ENCODE data around the gene SASH1. TPM values are rescaled to one million over a fixed set of nuclear protein-coding genes. Genes with fewer than 3 reads are reported as not detected.

The SASH1 gene
- total RNA-seq, 1 experiment from 2014 or later: 11.7 TPM

DNA sequence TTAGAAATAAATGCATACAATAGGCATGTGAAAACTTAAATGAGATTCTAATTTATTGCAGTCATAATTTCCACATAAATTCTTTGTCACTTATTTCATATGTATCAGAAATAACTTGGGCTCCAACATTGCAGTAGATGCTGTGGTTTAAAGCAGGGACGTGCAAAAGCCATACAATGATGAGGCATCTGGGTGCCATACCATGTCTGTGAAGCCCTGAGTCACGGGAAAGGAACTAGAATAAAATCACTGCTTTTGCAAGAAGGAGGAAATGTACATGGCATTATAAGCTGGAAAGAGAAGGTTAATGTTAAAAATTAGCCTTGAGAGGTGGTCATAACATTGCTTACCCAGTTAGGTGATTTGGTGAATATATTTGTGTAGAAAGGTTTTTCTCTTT lies 180.4 kb downstream of the SASH1 start:
- CTCF ChIA-PET: no interaction called here
- POLR2A ChIA-PET: no interaction called here
- no peaks in the 10 kb centered on the region for H3K27me3 ChIP-seq (ENCODE audit: insufficient read depth, low read length)
- no peaks in the 10 kb centered on the region for H4K20me1 ChIP-seq (ENCODE audit: insufficient read depth)
- no TSS peak for BruUV-seq (replicated peaks)
- no peaks in the 10 kb centered on the region for H3K9me3 ChIP-seq (ENCODE audit: control insufficient read depth in 1 of 2, insufficient read depth in 1 of 2, low read depth in 1 of 2, low read length in 2 of 2)
- H2AFZ ChIP-seq (ENCODE audit: low read depth, low read length, poor library complexity, severe bottlenecking): no peak overlapping the region
- no peak for DNase-seq (ENCODE audit: low read depth, low spot score)
- H3K4me1 ChIP-seq (ENCODE audit: control insufficient read depth in 1 of 2, insufficient read depth in 2 of 2, low read length in 2 of 2): no peaks in the 10 kb centered on the region
- H3K4me2 ChIP-seq (ENCODE audit: low read length): no peak overlapping the region
- no peak for TF ChIP-seq CEBPB (IDR thresholded peaks at IDR 0.05; ENCODE audit: low read depth)
- no peak for TF ChIP-seq EGR1 (IDR thresholded peaks at IDR 0.05; ENCODE audit: low read depth)
- no peak for TF ChIP-seq ZFX (IDR thresholded peaks at IDR 0.05)
- no peak for TF ChIP-seq POLR2AphosphoS5 (IDR thresholded peaks at IDR 0.05; ENCODE audit: low read depth, low read length)
- TF ChIP-seq TCF7L2 (IDR thresholded peaks at IDR 0.05; ENCODE audit: borderline replicate concordance, extremely low read depth, insufficient read depth, insufficient read length): no peak
- TF ChIP-seq, protein P1, sequence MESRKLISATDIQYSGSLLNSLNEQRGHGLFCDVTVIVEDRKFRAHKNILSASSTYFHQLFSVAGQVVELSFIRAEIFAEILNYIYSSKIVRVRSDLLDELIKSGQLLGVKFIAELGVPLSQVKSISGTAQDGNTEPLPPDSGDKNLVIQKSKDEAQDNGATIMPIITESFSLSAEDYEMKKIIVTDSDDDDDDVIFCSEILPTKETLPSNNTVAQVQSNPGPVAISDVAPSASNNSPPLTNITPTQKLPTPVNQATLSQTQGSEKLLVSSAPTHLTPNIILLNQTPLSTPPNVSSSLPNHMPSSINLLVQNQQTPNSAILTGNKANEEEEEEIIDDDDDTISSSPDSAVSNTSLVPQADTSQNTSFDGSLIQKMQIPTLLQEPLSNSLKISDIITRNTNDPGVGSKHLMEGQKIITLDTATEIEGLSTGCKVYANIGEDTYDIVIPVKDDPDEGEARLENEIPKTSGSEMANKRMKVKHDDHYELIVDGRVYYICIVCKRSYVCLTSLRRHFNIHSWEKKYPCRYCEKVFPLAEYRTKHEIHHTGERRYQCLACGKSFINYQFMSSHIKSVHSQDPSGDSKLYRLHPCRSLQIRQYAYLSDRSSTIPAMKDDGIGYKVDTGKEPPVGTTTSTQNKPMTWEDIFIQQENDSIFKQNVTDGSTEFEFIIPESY (IDR thresholded peaks at IDR 0.05; ENCODE audit: extremely low read depth, insufficient replicate concordance, low read length): no peak
- TF ChIP-seq CBX3 (IDR thresholded peaks at IDR 0.05; ENCODE audit: low read depth): no peak
- no peak for TF ChIP-seq YY1 (IDR thresholded peaks at IDR 0.05; ENCODE audit: extremely low read depth, insufficient replicate concordance, low read depth, low read length)
- no peak for TF ChIP-seq ELF1 (IDR thresholded peaks at IDR 0.05; ENCODE audit: borderline replicate concordance, low read depth)
- TF ChIP-seq RAD21 (IDR thresholded peaks at IDR 0.05; ENCODE audit: low read depth): no peak
- TF ChIP-seq, protein P2, sequence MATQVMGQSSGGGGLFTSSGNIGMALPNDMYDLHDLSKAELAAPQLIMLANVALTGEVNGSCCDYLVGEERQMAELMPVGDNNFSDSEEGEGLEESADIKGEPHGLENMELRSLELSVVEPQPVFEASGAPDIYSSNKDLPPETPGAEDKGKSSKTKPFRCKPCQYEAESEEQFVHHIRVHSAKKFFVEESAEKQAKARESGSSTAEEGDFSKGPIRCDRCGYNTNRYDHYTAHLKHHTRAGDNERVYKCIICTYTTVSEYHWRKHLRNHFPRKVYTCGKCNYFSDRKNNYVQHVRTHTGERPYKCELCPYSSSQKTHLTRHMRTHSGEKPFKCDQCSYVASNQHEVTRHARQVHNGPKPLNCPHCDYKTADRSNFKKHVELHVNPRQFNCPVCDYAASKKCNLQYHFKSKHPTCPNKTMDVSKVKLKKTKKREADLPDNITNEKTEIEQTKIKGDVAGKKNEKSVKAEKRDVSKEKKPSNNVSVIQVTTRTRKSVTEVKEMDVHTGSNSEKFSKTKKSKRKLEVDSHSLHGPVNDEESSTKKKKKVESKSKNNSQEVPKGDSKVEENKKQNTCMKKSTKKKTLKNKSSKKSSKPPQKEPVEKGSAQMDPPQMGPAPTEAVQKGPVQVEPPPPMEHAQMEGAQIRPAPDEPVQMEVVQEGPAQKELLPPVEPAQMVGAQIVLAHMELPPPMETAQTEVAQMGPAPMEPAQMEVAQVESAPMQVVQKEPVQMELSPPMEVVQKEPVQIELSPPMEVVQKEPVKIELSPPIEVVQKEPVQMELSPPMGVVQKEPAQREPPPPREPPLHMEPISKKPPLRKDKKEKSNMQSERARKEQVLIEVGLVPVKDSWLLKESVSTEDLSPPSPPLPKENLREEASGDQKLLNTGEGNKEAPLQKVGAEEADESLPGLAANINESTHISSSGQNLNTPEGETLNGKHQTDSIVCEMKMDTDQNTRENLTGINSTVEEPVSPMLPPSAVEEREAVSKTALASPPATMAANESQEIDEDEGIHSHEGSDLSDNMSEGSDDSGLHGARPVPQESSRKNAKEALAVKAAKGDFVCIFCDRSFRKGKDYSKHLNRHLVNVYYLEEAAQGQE (IDR thresholded peaks at IDR 0.05; ENCODE audit: low read depth): no peak
- no peak for TF ChIP-seq POLR2A (IDR thresholded peaks at IDR 0.05; ENCODE audit: borderline replicate concordance, extremely low read depth, insufficient read depth, insufficient read length)
- no peaks in the 10 kb centered on the region for H3K36me3 ChIP-seq (ENCODE audit: control insufficient read depth in 1 of 2, insufficient read depth in 2 of 2, low read length in 2 of 2)
- no peak overlapping the region for H3K4me3 ChIP-seq (replicated peaks in 1 of 2; ENCODE audit: low read depth in 1 of 2, low read length in 2 of 2)
- no peak for ATAC-seq
- no peak overlapping the region for H3K9ac ChIP-seq (ENCODE audit: low read length)
- H3K79me2 ChIP-seq (ENCODE audit: insufficient read depth, low read length): no peaks in the 10 kb centered on the region
- intact Hi-C loops (cut with micrococcal nuclease): no loop called here
- RAD21 ChIA-PET (ENCODE audit: low non-redundant PET in 1 of 2, low total read pairs in 2 of 2, uncharacterized antibody in 2 of 2, unreplicated experiment in 2 of 2): no interaction called here
- no peaks in the 10 kb centered on the region for H3K9me2 ChIP-seq (ENCODE audit: insufficient read depth)
- no peak overlapping the region for H3K27ac ChIP-seq (ENCODE audit: low read depth, low read length)
